Mesenchymal stem cell (in vitro differentiated cells and primary cell): Measurements from ENCODE around the gene COL1A2.

Source experiments
- DNase-seq: peaks from one replicate; pipeline ENCODE4 v3.0.0-alpha.2; 2013
- H2AFZ ChIP-seq: one replicate; pipeline ENCODE4 v1.6.1; 2013; ENCODE audit warnings: low read depth, mild to moderate bottlenecking, control low read depth, inconsistent platforms, low read length, moderate library complexity
- H2AK5ac ChIP-seq: 2 replicates; pipeline ENCODE4 v1.6.1; 2013; ENCODE audit warnings: low read length, moderate library complexity, mild to moderate bottlenecking, inconsistent platforms; ENCODE audit not compliant: severe bottlenecking
- H2BK120ac ChIP-seq: one replicate; pipeline ENCODE4 v1.6.1; 2013; ENCODE audit warnings: low read depth, mild to moderate bottlenecking, inconsistent platforms, low read length, moderate library complexity
- H2BK12ac ChIP-seq, 2 experiments: one replicate each; pipeline ENCODE4 v1.6.1; 2013; ENCODE audit warnings: inconsistent platforms in 2 of 2, low read length in 2 of 2, mild to moderate bottlenecking in 2 of 2, moderate library complexity in 2 of 2, control low read depth in 1 of 2
- H2BK15ac ChIP-seq: one replicate; pipeline ENCODE4 v1.6.1; 2013; ENCODE audit warnings: mild to moderate bottlenecking, low read depth, inconsistent platforms; ENCODE audit not compliant: poor library complexity, severe bottlenecking
- H2BK5ac ChIP-seq: 2 replicates; pipeline ENCODE4 v1.6.1; 2013; ENCODE audit warnings: low read depth, mild to moderate bottlenecking, low read length, control low read depth, inconsistent platforms; ENCODE audit not compliant: poor library complexity, severe bottlenecking
- H3K14ac ChIP-seq, 2 experiments: one replicate each; pipeline ENCODE4 v1.6.1; 2013; ENCODE audit warnings: inconsistent platforms in 2 of 2, low read length in 2 of 2, control low read depth in 1 of 2, mild to moderate bottlenecking in 1 of 2, moderate library complexity in 1 of 2
- H3K18ac ChIP-seq, 2 experiments: one replicate each; pipeline ENCODE4 v1.6.1; 2013; ENCODE audit warnings: inconsistent platforms in 2 of 2, low read length in 2 of 2, control low read depth in 1 of 2, low read depth in 1 of 2, mild to moderate bottlenecking in 1 of 2
- H3K23ac ChIP-seq, 2 experiments: one replicate each; pipeline ENCODE4 v1.6.1; 2013; ENCODE audit warnings: inconsistent platforms in 2 of 2, low read length in 2 of 2, mild to moderate bottlenecking in 2 of 2, moderate library complexity in 2 of 2, control low read depth in 1 of 2
- H3K27ac ChIP-seq: 2 replicates; pipeline ENCODE4 v1.5.1; 2013; ENCODE audit warnings: mild to moderate bottlenecking, moderate library complexity, low read length, control low read depth, inconsistent platforms; ENCODE audit not compliant: poor library complexity, severe bottlenecking
- H3K27me3 ChIP-seq, 2 experiments: 2 replicates each; pipeline versions ENCODE4 v1.6.1 to v1.7.0; 2013; ENCODE audit warnings: low read length in 2 of 2, mild to moderate bottlenecking in 2 of 2, moderate library complexity in 2 of 2, control low read depth in 1 of 2, inconsistent platforms in 1 of 2; ENCODE audit not compliant: control insufficient read depth in 1 of 2, insufficient read depth in 1 of 2
- H3K36me3 ChIP-seq, 2 experiments: 2 replicates each; pipeline versions ENCODE4 v1.6.1 to v1.7.0; 2013; ENCODE audit warnings: low read length in 2 of 2, control low read depth in 1 of 2, inconsistent platforms in 1 of 2, low read depth in 1 of 2, mild to moderate bottlenecking in 1 of 2; ENCODE audit not compliant: insufficient read depth in 2 of 2, control insufficient read depth in 1 of 2
- H3K4ac ChIP-seq, 2 experiments: one replicate each; pipeline ENCODE4 v1.6.1; 2013; ENCODE audit warnings: inconsistent platforms in 2 of 2, low read length in 2 of 2, mild to moderate bottlenecking in 2 of 2, moderate library complexity in 2 of 2, control low read depth in 1 of 2, low read depth in 1 of 2
- H3K4me1 ChIP-seq: 2 replicates; pipeline ENCODE4 v1.6.1; 2013; ENCODE audit warnings: low read depth, low read length, control low read depth; ENCODE audit not compliant: control insufficient read depth, insufficient read depth
- H3K4me2 ChIP-seq: 2 replicates; pipeline ENCODE4 v1.6.1; 2013; ENCODE audit warnings: low read length, mild to moderate bottlenecking, inconsistent platforms; ENCODE audit not compliant: poor library complexity, severe bottlenecking
- H3K4me3 ChIP-seq, 2 experiments: 2 replicates each; pipeline versions ENCODE4 v1.5.1 to v1.7.0; 2013; ENCODE audit warnings: low read length in 2 of 2, mild to moderate bottlenecking in 2 of 2, control low read depth in 1 of 2, low read depth in 1 of 2; ENCODE audit not compliant: insufficient read depth in 1 of 2
- H3K79me1 ChIP-seq: replicated peaks from 2 replicates; pipeline ENCODE4 v1.6.1; 2013; ENCODE audit warnings: mild to moderate bottlenecking, control low read depth, low read length, inconsistent platforms; ENCODE audit not compliant: poor library complexity, severe bottlenecking
- H3K9ac ChIP-seq: 2 replicates; pipeline ENCODE4 v1.7.0; 2013; ENCODE audit warnings: mild to moderate bottlenecking, low read length, moderate library complexity
- H3K9me3 ChIP-seq: 2 replicates; pipeline ENCODE4 v1.7.0; 2013; ENCODE audit warnings: mild to moderate bottlenecking, low read length; ENCODE audit not compliant: control insufficient read depth
- H4K8ac ChIP-seq: one replicate; pipeline ENCODE4 v1.6.1; 2013; ENCODE audit warnings: inconsistent platforms, mild to moderate bottlenecking, low read length, moderate library complexity
- H4K91ac ChIP-seq: one replicate; pipeline ENCODE4 v1.6.1; 2013; ENCODE audit warnings: mild to moderate bottlenecking, low read length, inconsistent platforms
- WGBS: methylation state at CpG from one replicate; pipeline ENCODE4 v1.1.7; 2013; ENCODE audit warnings: mixed read lengths; 5-methylcytosine and 5-hydroxymethylcytosine counted together

COL1A2 gene

GRCh38 chr7:94423863-94424735 lies 29.4 kb downstream of the COL1A2 start:
- no peak overlapping the region for H3K4me2 ChIP-seq
- H3K4ac ChIP-seq = no peak overlapping the region
- no peak overlapping the region for H3K4me3 ChIP-seq
- H2BK15ac ChIP-seq = no peak overlapping the region
- no peaks in the 10 kb centered on the region for H3K9me3 ChIP-seq
- H3K27ac ChIP-seq = peak overlapping the region; percentile 0
- no peaks in the 10 kb centered on the region for H3K27me3 ChIP-seq
- H3K9ac ChIP-seq = peak overlapping the region; percentile 94
- H3K36me3 ChIP-seq = peaks cover 53 to 99% of the 10 kb centered on the region in 2 experiments
- peaks cover 13% of the 10 kb centered on the region for H3K79me1 ChIP-seq
- peak; percentile 65 for DNase-seq
- no peaks in the 10 kb centered on the region for H3K4me1 ChIP-seq
- H2AK5ac ChIP-seq = no peak overlapping the region
- H2AFZ ChIP-seq = no peak overlapping the region
- H4K91ac ChIP-seq = no peak overlapping the region
- no peak overlapping the region for H2BK12ac ChIP-seq
- no peak overlapping the region for H3K18ac ChIP-seq
- H2BK120ac ChIP-seq = no peak overlapping the region
- no peak overlapping the region for H2BK5ac ChIP-seq
- 76% methylated on average over 4 of the region's 5 CpGs for WGBS
- H4K8ac ChIP-seq = no peak overlapping the region
- H3K23ac ChIP-seq = no peak overlapping the region
- no peak overlapping the region for H3K14ac ChIP-seq

GRCh38 chr7:94425546-94425945 lies 30.9 kb downstream of the COL1A2 start:
- no peak overlapping the region for H2BK5ac ChIP-seq
- H2AK5ac ChIP-seq = no peak overlapping the region
- peak overlapping the region; percentile 34 for H3K27ac ChIP-seq
- H3K4me2 ChIP-seq = no peak overlapping the region
- H2BK120ac ChIP-seq = no peak overlapping the region
- H3K4me3 ChIP-seq = no peak overlapping the region
- no peak for DNase-seq
- H3K4me1 ChIP-seq = no peaks in the 10 kb centered on the region
- no peak overlapping the region for H2BK15ac ChIP-seq
- no peak overlapping the region for H4K8ac ChIP-seq
- no peak overlapping the region for H4K91ac ChIP-seq
- H3K27me3 ChIP-seq = no peaks in the 10 kb centered on the region
- no peak overlapping the region for H3K18ac ChIP-seq
- H3K4ac ChIP-seq = no peak overlapping the region
- H3K79me1 ChIP-seq = peaks cover 9% of the 10 kb centered on the region
- peak overlapping the region in 1 of 2 experiments; percentile 59 for H2BK12ac ChIP-seq
- no peaks in the 10 kb centered on the region for H3K9me3 ChIP-seq
- peak overlapping the region; percentile 94 for H3K9ac ChIP-seq
- peaks cover 45 to 99% of the 10 kb centered on the region in 2 experiments for H3K36me3 ChIP-seq
- 96% methylated on average over 10 of the region's 10 CpGs for WGBS
- no peak overlapping the region for H2AFZ ChIP-seq
- no peak overlapping the region for H3K23ac ChIP-seq
- no peak overlapping the region for H3K14ac ChIP-seq

GRCh38 chr7:94426980-94427875 lies 32.5 kb downstream of the COL1A2 start:
- peak overlapping the region in 1 of 2 experiments; percentile 20 for H3K4ac ChIP-seq
- H3K79me1 ChIP-seq = peaks cover 9% of the 10 kb centered on the region
- no peak overlapping the region for H2BK120ac ChIP-seq
- H3K9me3 ChIP-seq = no peaks in the 10 kb centered on the region
- no peak overlapping the region for H2AK5ac ChIP-seq
- no peak overlapping the region for H2BK5ac ChIP-seq
- no peak overlapping the region for H3K14ac ChIP-seq
- peak overlapping the region; percentile 13 for H3K27ac ChIP-seq
- H3K36me3 ChIP-seq = peaks cover 41 to 89% of the 10 kb centered on the region in 2 experiments
- no peak overlapping the region for H3K4me2 ChIP-seq
- no peak overlapping the region for H2AFZ ChIP-seq
- H3K4me1 ChIP-seq = no peaks in the 10 kb centered on the region
- H3K23ac ChIP-seq = no peak overlapping the region
- peak overlapping the region; percentile 94 for H3K9ac ChIP-seq
- H2BK15ac ChIP-seq = no peak overlapping the region
- DNase-seq = no peak
- no peak overlapping the region for H3K4me3 ChIP-seq
- H3K18ac ChIP-seq = peak overlapping the region in 1 of 2 experiments; percentile 30
- H4K91ac ChIP-seq = no peak overlapping the region
- H2BK12ac ChIP-seq = no peak overlapping the region
- H4K8ac ChIP-seq = no peak overlapping the region
- H3K27me3 ChIP-seq = no peaks in the 10 kb centered on the region
- WGBS = 96% methylated on average over 10 of the region's 12 CpGs

- Histone ChIP-seq H4K8ac (no peak overlapping the region), H2BK5ac (no peak overlapping the region), H3K9me3 (no peaks in the 10 kb centered on the region), H3K23ac (no peak overlapping the region), H3K4me2 (no peak overlapping the region), H3K27ac (no peak overlapping the region), H4K91ac (no peak overlapping the region), H3K4ac (no peak overlapping the region), H3K4me1 (no peaks in the 10 kb centered on the region), H3K9ac (peak overlapping the region; percentile 94), H2BK15ac (no peak overlapping the region), H2AK5ac (no peak overlapping the region), H3K79me1 (peaks cover 9% of the 10 kb centered on the region), H3K4me3 (no peak overlapping the region), H3K14ac (no peak overlapping the region), H2BK12ac (no peak overlapping the region), H3K27me3 (no peaks in the 10 kb centered on the region), H3K18ac (no peak overlapping the region), H3K36me3 (peaks cover 31 to 70% of the 10 kb centered on the region in 2 experiments), H2AFZ (no peak overlapping the region), H2BK120ac (no peak overlapping the region)
- DNase-seq = no peak
- no CpG with 5 or more reads among the region's 1 CpG for WGBS
These were observed 34.5 kb downstream of the COL1A2 start for GRCh38 chr7:94429153-94429552.
